GM12878 (cell line): ENCODE data around the gene IFITM5. TPM values are rescaled to one million over a fixed set of nuclear protein-coding genes. Genes with fewer than 3 reads are reported as not detected.

Experiments used
- ATAC-seq: fragments of 200-7000 bp; cut with Tn5 transposase; 3 replicates; pipeline ENCODE4 v1.9.1; 2020; ENCODE audit warnings: mild to moderate bottlenecking, moderate library complexity
- BruUV-seq: library from RNA; stranded (reverse); fragments of 400-500 nt; replicated peaks from 2 replicates; lab custom pipeline; 2021; lab: Mats Ljungman, UMichigan
- CTCF ChIA-PET: fragments of 300-600 bp; sonication (Branson Sonifier 250); formaldehyde crosslinking; extraction: SDS; loops from one replicate; lab custom pipeline; 2021; ENCODE audit warnings: inconsistent platforms; lab: Yijun Ruan, JAX
- POLR2A ChIA-PET: fragments of 350-600 bp; formaldehyde crosslinking; extraction: SDS; loops from one replicate; lab custom pipeline; 2021; ENCODE audit warnings: inconsistent platforms; lab: Charles Lee
- RAD21 ChIA-PET: fragments of 300-600 bp; sonication (Branson Sonifier 250); formaldehyde crosslinking; loops from one replicate; lab custom pipeline; 2023; ENCODE audit warnings: antibody characterized with exemption; ENCODE audit not compliant: unreplicated experiment; lab: Charles Lee
- SMC1A ChIA-PET: fragments of 300-600 bp; sonication (Branson Sonifier 250); formaldehyde crosslinking; loops from one replicate; lab custom pipeline; 2023; ENCODE audit not compliant: unreplicated experiment, uncharacterized antibody; lab: Charles Lee
- DNase-seq: peaks from one replicate; pipeline ENCODE4 v3.0.0-alpha.2; 2011; ENCODE audit warnings: low read depth, low spot score
- FAIRE-seq: peaks from 3 replicates; lab custom pipeline; 2011; peaks lifted over from hg19 to GRCh38; lab: Jason Lieb, UNC
- H2AFZ ChIP-seq: 2 replicates; pipeline ENCODE4 v1.6.0; 2011; ENCODE audit warnings: low read depth, low read length, control low read depth; ENCODE audit not compliant: control insufficient read depth
- H3K27ac ChIP-seq: 2 replicates; pipeline ENCODE4 v1.5.1; 2011; ENCODE audit warnings: control low read depth; ENCODE audit not compliant: control insufficient read depth, insufficient read depth
- H3K27me3 ChIP-seq, 2 experiments: replicated peaks in 1 of 2; 2 replicates each; pipeline versions ENCODE4 v1.6.0 to v1.6.1; 2011; ENCODE audit warnings: low read length in 1 of 2; ENCODE audit not compliant: control insufficient read depth in 2 of 2, insufficient read depth in 2 of 2
- H3K36me3 ChIP-seq, 2 experiments: 2 replicates each; pipeline ENCODE4 v1.5.1; 2011; ENCODE audit warnings: low read length in 1 of 2; ENCODE audit not compliant: control insufficient read depth in 2 of 2, insufficient read depth in 2 of 2
- H3K4me1 ChIP-seq: 2 replicates; pipeline ENCODE4 v1.6.1; 2011; ENCODE audit warnings: mild to moderate bottlenecking, low read length, moderate library complexity, mixed read lengths; ENCODE audit not compliant: control insufficient read depth, insufficient read depth
- H3K4me2 ChIP-seq: 2 replicates; pipeline ENCODE4 v1.6.0; 2011; ENCODE audit warnings: control low read depth; ENCODE audit not compliant: control insufficient read depth, insufficient read depth
- H3K4me3 ChIP-seq: fragments of 200-600 bp; sonication (generic); 2 replicates; pipeline ENCODE4 v1.5.1; 2016
- H3K79me2 ChIP-seq: 2 replicates; pipeline ENCODE4 v1.6.0; 2011; ENCODE audit warnings: low read length; ENCODE audit not compliant: control insufficient read depth, insufficient read depth
- H3K9ac ChIP-seq: 2 replicates; pipeline ENCODE4 v1.8.0; 2011; ENCODE audit warnings: low read length, control low read depth, mixed read lengths; ENCODE audit not compliant: control insufficient read depth, insufficient read depth
- H3K9me3 ChIP-seq: replicated peaks from 3 replicates; pipeline ENCODE4 v1.5.1; 2011; ENCODE audit warnings: mild to moderate bottlenecking, low read length; ENCODE audit not compliant: control insufficient read depth, insufficient read depth
- H4K20me1 ChIP-seq: 2 replicates; pipeline ENCODE4 v1.6.0; 2011; ENCODE audit not compliant: control insufficient read depth, insufficient read depth
- CBFB ChIP-seq: IDR thresholded peaks from 2 replicates; pipeline ENCODE4 v1.6.1; 2016; ENCODE audit warnings: antibody characterized with exemption, low read depth
- CHD2 ChIP-seq: IDR thresholded peaks from 2 replicates; pipeline ENCODE4 v1.6.1; 2011; ENCODE audit warnings: low read depth, low read length, improper control_type of control experiment, borderline replicate concordance
- CHD4 ChIP-seq: fragments of 200-600 bp; sonication (generic); IDR thresholded peaks from 2 replicates; pipeline ENCODE4 v1.6.1; 2016; ENCODE audit warnings: mild to moderate bottlenecking
- EP300 ChIP-seq, 2 experiments: fragments of 150-350 bp in 1 of 2; IDR thresholded peaks; 2 replicates each; pipeline ENCODE4 v1.6.1; 2011 to 2012; ENCODE audit warnings: low read depth in 2 of 2, low read length in 2 of 2, borderline replicate concordance in 1 of 2, improper control_type of control experiment in 1 of 2, inconsistent platforms in 1 of 2; ENCODE audit not compliant: control insufficient read depth in 1 of 2
- HDAC2 ChIP-seq: fragments of 200-600 bp; sonication (generic); IDR thresholded peaks from 2 replicates; pipeline ENCODE4 v1.6.1; 2017
- LARP7 ChIP-seq: fragments of 450-650 bp; IDR thresholded peaks from 2 replicates; pipeline ENCODE4 v1.6.1; 2017; ENCODE audit warnings: mild to moderate bottlenecking
- MEF2B ChIP-seq: fragments of 450-650 bp; IDR thresholded peaks from 2 replicates; pipeline ENCODE4 v1.6.1; 2018; ENCODE audit warnings: mild to moderate bottlenecking, moderate library complexity; ENCODE audit not compliant: partially characterized antibody, poor library complexity, severe bottlenecking
- NFIC ChIP-seq: IDR thresholded peaks from 2 replicates; pipeline ENCODE4 v1.6.1; 2012; ENCODE audit warnings: low read depth, mild to moderate bottlenecking, inconsistent platforms, low read length, moderate library complexity
- NKRF ChIP-seq: fragments of 450-650 bp; conservative IDR thresholded peaks from 2 replicates; pipeline ENCODE4 v1.6.1; 2017; ENCODE audit warnings: mild to moderate bottlenecking, moderate library complexity
- NR2F1 ChIP-seq: fragments of 450-650 bp; conservative IDR thresholded peaks from 2 replicates; pipeline ENCODE4 v1.6.1; 2017; ENCODE audit warnings: mild to moderate bottlenecking
- POLR2AphosphoS2 ChIP-seq: IDR thresholded peaks from 2 replicates; pipeline ENCODE4 v1.6.1; 2011; ENCODE audit warnings: low read depth, mild to moderate bottlenecking, low read length, improper control_type of control experiment, moderate library complexity
- RB1 ChIP-seq: fragments of 450-650 bp; formaldehyde crosslinking; IDR thresholded peaks from 2 replicates; pipeline ENCODE4 v1.6.1; 2017; ENCODE audit warnings: mild to moderate bottlenecking, borderline replicate concordance
- RCOR1 ChIP-seq: conservative IDR thresholded peaks from 2 replicates; pipeline ENCODE4 v1.6.1; 2012; ENCODE audit warnings: low read depth, low read length, improper control_type of control experiment
- SMAD1 ChIP-seq: fragments of 450-650 bp; IDR thresholded peaks from 2 replicates; pipeline ENCODE4 v1.6.1; 2018; ENCODE audit warnings: mild to moderate bottlenecking, low read depth; ENCODE audit not compliant: partially characterized antibody
- SUZ12 ChIP-seq: fragments of 200-600 bp; sonication (generic); IDR thresholded peaks from one replicate; pipeline ENCODE4 v1.6.1; 2018; ENCODE audit warnings: antibody characterized with exemption, mild to moderate bottlenecking; ENCODE audit not compliant: unreplicated experiment
- ZSCAN29 ChIP-seq: fragments of 450-650 bp; IDR thresholded peaks from 2 replicates; pipeline ENCODE4 v1.6.1; 2017; ENCODE audit warnings: mild to moderate bottlenecking, moderate library complexity
- WGBS: methylation state at CpG from one replicate; pipeline ENCODE4 v1.1.6; 2016; ENCODE audit warnings: low lambda C conversion rate; ENCODE audit not compliant: insufficient replicate concordance, insufficient coverage; ENCODE audit errors: missing lambda C conversion rate; 5-methylcytosine and 5-hydroxymethylcytosine counted together
- in situ Hi-C: fragments of 300-500 bp; cut with MboI; formaldehyde crosslinking; loops from 9 replicates; pipeline ENCODE4 v1.14.3; 2018; ENCODE audit warnings: mixed read lengths
- intact Hi-C: fragments of 100-400 bp; cut with micrococcal nuclease; formaldehyde crosslinking; loops from one replicate; pipeline ENCODE4 v1.14.2; 2022; ENCODE audit not compliant: unreplicated experiment
- polyA plus RNA-seq, 11 experiments: library from polyadenylated mRNA; depleted of rRNA in 4 of 11; unstranded in 6 of 11; stranded (reverse) in 5 of 11; fragments of >200 nt; fragmentation: Nextera tagmentation in 4 of 11; fragmentation: Illumina TruSeq in 1 of 11; extraction: Ambion mirVana in 4 of 11; extraction: Trizol in 1 of 11; gene quantifications; 1 replicate in 1 of 11; 2 replicates in 10 of 11; pipeline versions ENCODE4 v1.2.1 to v1.2.3, GENCODE V29; 2011 to 2016; ENCODE audit warnings: inconsistent platforms in 2 of 11, missing spikeins in 2 of 11, low read depth in 1 of 11
- total RNA-seq, 4 experiments: library from RNA; depleted of rRNA in 3 of 4; stranded (reverse); fragments of >200 nt in 3 of 4; fragmentation: Illumina TruSeq in 1 of 4; extraction: Trizol in 1 of 4; gene quantifications; 2 replicates each; pipeline versions ENCODE4 v1.2.1 to v1.2.3, GENCODE V29; 2013 to 2021
- TF ChIP-seq, protein P1 (sequence below): fragments of 450-650 bp; formaldehyde crosslinking; IDR thresholded peaks from 2 replicates; pipeline ENCODE4 v1.4.0; 2022; ENCODE audit warnings: mild to moderate bottlenecking, moderate library complexity
- TF ChIP-seq, protein P2 (sequence below): IDR thresholded peaks from 2 replicates; pipeline ENCODE4 v1.6.1; 2011; ENCODE audit warnings: low read depth, mild to moderate bottlenecking, low read length, moderate library complexity, borderline replicate concordance; ENCODE audit errors: extremely low read depth

The IFITM5 gene
- total and polyA plus RNA-seq, 10 of the 15 experiments (the other 5 are each of a cell fraction or from before 2014, with no cell fraction given): not detected

DNA sequence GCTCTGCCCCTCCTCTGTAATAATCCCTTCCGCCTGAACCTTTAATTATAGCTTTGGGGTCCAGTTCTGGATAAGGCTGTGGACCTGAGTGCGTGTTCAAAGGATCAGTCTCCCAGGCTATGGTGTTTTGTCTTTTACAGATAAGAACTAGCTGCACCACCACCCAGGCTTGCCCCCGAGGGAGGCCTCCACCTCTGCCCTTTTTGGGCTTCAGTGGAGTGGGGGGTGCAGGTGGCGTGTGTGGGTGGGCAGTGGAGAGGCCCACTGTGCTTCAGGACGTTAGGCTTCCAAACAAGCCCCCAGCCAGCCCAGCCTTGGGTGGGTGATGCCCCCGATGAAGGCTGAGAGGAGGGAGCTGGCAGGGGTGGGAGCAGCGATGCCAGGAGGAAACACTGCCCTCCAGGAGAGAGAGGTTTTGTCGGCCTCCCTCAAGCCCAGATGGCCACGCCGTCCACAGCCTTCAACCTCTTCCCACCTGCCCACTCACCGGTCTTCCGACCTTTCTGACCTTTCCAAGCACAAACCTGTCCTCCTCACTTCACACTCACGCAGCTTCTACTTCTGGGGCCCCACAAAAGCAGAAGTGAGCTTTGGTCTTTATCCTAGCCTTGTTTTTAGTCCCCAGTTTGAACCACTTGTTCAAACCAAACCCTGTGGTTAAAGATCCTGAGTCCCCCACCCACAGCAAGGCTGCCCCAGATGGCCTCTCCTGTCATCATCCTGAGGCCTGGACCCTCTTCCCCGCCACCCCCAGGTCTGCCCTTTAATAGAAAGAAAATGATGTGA is 42.2 kb downstream of the IFITM5 start:
- Histone ChIP-seq H3K27me3 (no peaks in the 10 kb centered on the region), H2AFZ (peak overlapping the region; percentile 10; the same call in 1 of the 2 replicates), H3K27ac (0 out of 2 replicates have a peak overlapping the region, but pooled peaks have one; percentile 12), H3K4me2 (peak overlapping the region; percentile 54), H3K4me3 (no peak overlapping the region), H3K36me3 (peaks cover 0 to 10% of the 10 kb centered on the region in 2 experiments; a peak in 3 of 4 replicates), H4K20me1 (no peaks in the 10 kb centered on the region), H3K79me2 (no peaks in the 10 kb centered on the region), H3K9ac (no peak overlapping the region), H3K4me1 (peaks cover 13% of the 10 kb centered on the region), H3K9me3 (peaks cover 2% of the 10 kb centered on the region; the same call in 2 of the 3 replicates)
- no peak for DNase-seq
- POLR2A ChIA-PET: interaction anchor here (0.5 to 1.3 kb wide), 5 partner anchors 9 to 518 kb away, joined by 3 read pairs; no protein-coding TSS in a partner anchor
- FAIRE-seq: peak; percentile 18
- BruUV-seq: no TSS peak
- in situ Hi-C loops: no loop called here
- RAD21 ChIA-PET: interaction anchor here (0.7 to 1.3 kb wide), 3 partner anchors 8 to 73 kb away, joined by 3 to 4 read pairs (median 3); no protein-coding TSS in a partner anchor
- intact Hi-C loops: no loop called here
- peak; percentile 78 for ATAC-seq
- SMC1A ChIA-PET: interaction anchor here (1.0 to 1.1 kb wide), 3 partner anchors 10 to 105 kb away, joined by 3 to 4 read pairs (median 3); no protein-coding TSS in a partner anchor
- 29% methylated on average over 13 of the region's 14 CpGs for WGBS
- CTCF ChIA-PET: interaction anchor here (0.7 to 1.8 kb wide), 6 partner anchors 9 to 53 kb away, joined by 3 to 6 read pairs (median 4); partner anchors contain the start of genes BET1L, PSMD13, RIC8A and SIRT3
- TF ChIP-seq MEF2B (peak; percentile 26), POLR2AphosphoS2 (no peak), CBFB (no peak), LARP7 (no peak), NFIC (no peak; the same call in 1 of the 2 replicates), NKRF (no peak), HDAC2 (no peak), SMAD1 (no peak), EP300 (IDR thresholded peaks at IDR 0.05; ENCODE audit: borderline replicate concordance in 1 of 2, control insufficient read depth in 1 of 2, low read depth in 2 of 2, low read length in 2 of 2) (0 out of 4 replicates have a peak, but pooled peaks have one; percentile 25 to 32), CHD4 (no peak), CHD2 (no peak), NR2F1 (peak; percentile 98), SUZ12 (no peak), RCOR1 (no peak), RB1 (no peak), ZSCAN29 (no peak)
- TF ChIP-seq, protein P1, sequence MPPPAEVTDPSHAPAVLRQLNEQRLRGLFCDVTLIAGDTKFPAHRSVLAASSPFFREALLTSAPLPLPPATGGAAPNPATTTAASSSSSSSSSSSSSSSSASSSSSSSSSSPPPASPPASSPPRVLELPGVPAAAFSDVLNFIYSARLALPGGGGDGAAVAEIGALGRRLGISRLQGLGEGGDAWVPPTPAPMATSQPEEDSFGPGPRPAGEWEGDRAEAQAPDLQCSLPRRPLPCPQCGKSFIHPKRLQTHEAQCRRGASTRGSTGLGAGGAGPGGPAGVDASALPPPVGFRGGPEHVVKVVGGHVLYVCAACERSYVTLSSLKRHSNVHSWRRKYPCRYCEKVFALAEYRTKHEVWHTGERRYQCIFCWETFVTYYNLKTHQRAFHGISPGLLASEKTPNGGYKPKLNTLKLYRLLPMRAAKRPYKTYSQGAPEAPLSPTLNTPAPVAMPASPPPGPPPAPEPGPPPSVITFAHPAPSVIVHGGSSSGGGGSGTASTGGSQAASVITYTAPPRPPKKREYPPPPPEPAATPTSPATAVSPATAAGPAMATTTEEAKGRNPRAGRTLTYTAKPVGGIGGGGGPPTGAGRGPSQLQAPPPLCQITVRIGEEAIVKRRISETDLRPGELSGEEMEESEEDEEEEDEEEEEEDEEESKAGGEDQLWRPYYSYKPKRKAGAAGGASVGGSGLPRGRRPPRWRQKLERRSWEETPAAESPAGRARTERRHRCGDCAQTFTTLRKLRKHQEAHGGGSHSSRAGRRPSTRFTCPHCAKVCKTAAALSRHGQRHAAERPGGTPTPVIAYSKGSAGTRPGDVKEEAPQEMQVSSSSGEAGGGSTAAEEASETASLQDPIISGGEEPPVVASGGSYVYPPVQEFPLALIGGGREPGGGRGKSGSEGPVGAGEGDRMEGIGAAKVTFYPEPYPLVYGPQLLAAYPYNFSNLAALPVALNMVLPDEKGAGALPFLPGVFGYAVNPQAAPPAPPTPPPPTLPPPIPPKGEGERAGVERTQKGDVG (CRISPR knock-in tag): no peak
- TF ChIP-seq, protein P2, sequence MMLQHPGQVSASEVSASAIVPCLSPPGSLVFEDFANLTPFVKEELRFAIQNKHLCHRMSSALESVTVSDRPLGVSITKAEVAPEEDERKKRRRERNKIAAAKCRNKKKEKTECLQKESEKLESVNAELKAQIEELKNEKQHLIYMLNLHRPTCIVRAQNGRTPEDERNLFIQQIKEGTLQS: no peak
